Mesendoderm (in vitro differentiated cells): Measurements from ENCODE around the gene FERMT2.

Experiments
- DNase-seq: peaks from one replicate; pipeline ENCODE4 v3.0.0; 2013
- H2AK5ac ChIP-seq: 2 replicates; pipeline ENCODE4 v1.6.1; 2013; ENCODE audit warnings: low read length, inconsistent platforms
- H2BK120ac ChIP-seq: 2 replicates; pipeline ENCODE4 v1.6.1; 2013; ENCODE audit warnings: low read depth, mild to moderate bottlenecking, low read length, moderate library complexity, mixed read lengths
- H2BK15ac ChIP-seq: replicated peaks from 2 replicates; pipeline ENCODE4 v1.6.1; 2013; ENCODE audit warnings: low read depth, mild to moderate bottlenecking, moderate library complexity
- H2BK5ac ChIP-seq: 2 replicates; pipeline ENCODE4 v1.6.1; 2013; ENCODE audit warnings: low read length, inconsistent platforms
- H3K18ac ChIP-seq: 2 replicates; pipeline ENCODE4 v1.6.1; 2013; ENCODE audit warnings: mild to moderate bottlenecking, low read length, mixed read lengths
- H3K23ac ChIP-seq: one replicate; pipeline ENCODE4 v1.6.1; 2013; ENCODE audit warnings: low read length
- H3K27ac ChIP-seq: 2 replicates; pipeline ENCODE4 v1.5.1; 2013; ENCODE audit warnings: low read depth, mild to moderate bottlenecking, inconsistent platforms, low read length, moderate library complexity
- H3K27me3 ChIP-seq: 2 replicates; pipeline ENCODE4 v1.6.1; 2013; ENCODE audit warnings: low read length, control low read depth, mild to moderate bottlenecking, inconsistent platforms; ENCODE audit not compliant: insufficient read depth, poor library complexity
- H3K36me3 ChIP-seq: 2 replicates; pipeline ENCODE4 v1.6.1; 2013; ENCODE audit warnings: low read length, inconsistent platforms; ENCODE audit not compliant: control insufficient read depth, insufficient read depth
- H3K4ac ChIP-seq: one replicate; pipeline ENCODE4 v1.6.1; 2013; ENCODE audit warnings: low read depth, mild to moderate bottlenecking, low read length, moderate library complexity
- H3K4me1 ChIP-seq: 2 replicates; pipeline ENCODE4 v1.6.1; 2013; ENCODE audit warnings: low read depth, low read length, inconsistent platforms; ENCODE audit not compliant: control insufficient read depth
- H3K4me2 ChIP-seq: 2 replicates; pipeline ENCODE4 v1.6.1; 2013; ENCODE audit warnings: low read length
- H3K4me3 ChIP-seq: 2 replicates; pipeline ENCODE4 v1.5.1; 2013; ENCODE audit warnings: mild to moderate bottlenecking, low read length
- H3K56ac ChIP-seq: one replicate; pipeline ENCODE4 v1.6.1; 2013; ENCODE audit warnings: low read length
- H3K79me1 ChIP-seq: 2 replicates; pipeline ENCODE4 v1.6.1; 2013; ENCODE audit warnings: low read length, inconsistent platforms
- H3K79me2 ChIP-seq: 2 replicates; pipeline ENCODE4 v1.6.1; 2013; ENCODE audit warnings: mild to moderate bottlenecking, low read length; ENCODE audit not compliant: control insufficient read depth, insufficient read depth
- H3K9ac ChIP-seq: 2 replicates; pipeline ENCODE4 v1.6.1; 2013; ENCODE audit warnings: low read length, inconsistent platforms
- H4K5ac ChIP-seq: one replicate; pipeline ENCODE4 v1.6.1; 2013; ENCODE audit warnings: low read length
- H4K8ac ChIP-seq: one replicate; pipeline ENCODE4 v1.6.1; 2013; ENCODE audit warnings: low read depth, mild to moderate bottlenecking, control low read depth, low read length, moderate library complexity
- WGBS: extraction: QIAGEN DNeasy Blood & Tissue Kit; methylation state at CpG from one replicate; pipeline ENCODE4 v1.1.7; 2013; ENCODE audit warnings: low lambda C conversion rate, missing lambda C conversion rate; ENCODE audit not compliant: insufficient coverage; ENCODE audit errors: extremely low coverage; 5-methylcytosine and 5-hydroxymethylcytosine counted together

Gene FERMT2

DNA sequence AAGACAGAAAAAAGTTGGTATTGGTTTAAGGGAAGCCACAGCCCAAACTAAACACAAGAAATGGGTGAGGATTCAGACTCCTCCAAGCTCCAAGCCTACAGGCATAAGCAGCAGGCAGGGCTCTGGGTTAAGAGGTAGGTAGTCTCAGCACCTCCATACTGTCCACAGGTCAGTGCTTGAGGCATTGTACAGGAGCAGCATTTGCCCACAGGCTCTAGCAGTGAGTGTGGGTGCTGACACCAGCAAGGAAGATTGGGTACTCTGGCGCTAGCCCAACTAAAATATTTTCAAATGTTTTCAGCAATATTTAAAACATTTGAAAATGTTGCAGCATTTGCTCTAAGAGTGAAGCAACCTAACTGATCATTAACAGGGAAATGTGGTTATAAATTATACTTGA lies 33.1 kb downstream of the FERMT2 start:
- Histone ChIP-seq H3K4me1 (peaks cover 8% of the 10 kb centered on the region), H4K5ac (no peak overlapping the region), H3K56ac (no peak overlapping the region), H4K8ac (no peak overlapping the region), H2BK5ac (no peak overlapping the region), H3K18ac (no peak overlapping the region), H2BK15ac (no peak overlapping the region), H2AK5ac (no peak overlapping the region), H3K4me2 (no peak overlapping the region), H3K27ac (no peak overlapping the region), H3K4me3 (no peak overlapping the region), H3K27me3 (no peaks in the 10 kb centered on the region), H3K79me2 (peaks cover 60% of the 10 kb centered on the region), H3K23ac (no peak overlapping the region), H3K4ac (no peak overlapping the region), H3K79me1 (peaks cover 14% of the 10 kb centered on the region), H3K9ac (no peak overlapping the region), H2BK120ac (no peak overlapping the region), H3K36me3 (peaks cover 4% of the 10 kb centered on the region)
- DNase-seq, result no peak
- WGBS, result no CpG with 5 or more reads among the region's 1 CpG

DNA sequence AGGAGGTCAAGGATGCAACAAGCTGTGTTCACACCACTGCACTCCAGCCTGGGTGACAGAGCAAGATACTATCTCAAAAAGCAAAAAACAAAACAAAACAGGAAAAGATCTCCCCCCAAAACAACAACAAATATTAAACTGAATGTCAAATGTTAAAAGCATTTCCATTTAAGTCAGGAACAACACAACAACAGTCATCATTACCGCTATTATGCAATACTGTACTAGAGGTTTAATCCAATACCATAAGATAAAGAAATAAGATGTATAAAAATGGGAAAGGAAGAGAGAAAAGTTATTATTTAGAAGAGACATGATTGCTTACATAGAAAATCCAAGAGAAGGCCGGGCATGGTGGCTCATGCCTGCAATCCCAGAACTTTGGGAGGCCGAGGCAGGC lies 36.6 kb downstream of the FERMT2 start:
- Histone ChIP-seq H3K79me2 (peaks cover 39% of the 10 kb centered on the region), H3K23ac (no peak overlapping the region), H2BK120ac (no peak overlapping the region), H3K18ac (no peak overlapping the region), H3K4me3 (no peak overlapping the region), H2AK5ac (no peak overlapping the region), H3K27me3 (no peaks in the 10 kb centered on the region), H3K4me1 (no peaks in the 10 kb centered on the region), H3K79me1 (peaks cover 9% of the 10 kb centered on the region), H3K36me3 (peaks cover 4% of the 10 kb centered on the region), H4K8ac (no peak overlapping the region), H4K5ac (no peak overlapping the region), H3K56ac (no peak overlapping the region), H3K4ac (no peak overlapping the region), H3K9ac (no peak overlapping the region), H3K27ac (no peak overlapping the region), H3K4me2 (no peak overlapping the region), H2BK5ac (no peak overlapping the region), H2BK15ac (no peak overlapping the region)
- no CpG with 5 or more reads among the region's 3 CpGs for WGBS
- no peak for DNase-seq

GRCh38 chr14:52913271-52913670 lies 37.6 kb downstream of the FERMT2 start:
- Histone ChIP-seq H4K5ac (no peak overlapping the region), H3K23ac (no peak overlapping the region), H2AK5ac (no peak overlapping the region), H3K36me3 (peaks cover 6% of the 10 kb centered on the region), H3K4me3 (no peak overlapping the region), H3K9ac (no peak overlapping the region), H3K79me2 (peaks cover 44% of the 10 kb centered on the region), H3K4me1 (no peaks in the 10 kb centered on the region), H2BK120ac (no peak overlapping the region), H4K8ac (no peak overlapping the region), H3K79me1 (peaks cover 13% of the 10 kb centered on the region), H3K4ac (no peak overlapping the region), H3K4me2 (no peak overlapping the region), H2BK5ac (no peak overlapping the region), H3K27me3 (no peaks in the 10 kb centered on the region), H3K27ac (no peak overlapping the region), H3K56ac (no peak overlapping the region), H2BK15ac (no peak overlapping the region), H3K18ac (no peak overlapping the region)
- no CpG with 5 or more reads among the region's 4 CpGs for WGBS
- DNase-seq, result no peak

DNA sequence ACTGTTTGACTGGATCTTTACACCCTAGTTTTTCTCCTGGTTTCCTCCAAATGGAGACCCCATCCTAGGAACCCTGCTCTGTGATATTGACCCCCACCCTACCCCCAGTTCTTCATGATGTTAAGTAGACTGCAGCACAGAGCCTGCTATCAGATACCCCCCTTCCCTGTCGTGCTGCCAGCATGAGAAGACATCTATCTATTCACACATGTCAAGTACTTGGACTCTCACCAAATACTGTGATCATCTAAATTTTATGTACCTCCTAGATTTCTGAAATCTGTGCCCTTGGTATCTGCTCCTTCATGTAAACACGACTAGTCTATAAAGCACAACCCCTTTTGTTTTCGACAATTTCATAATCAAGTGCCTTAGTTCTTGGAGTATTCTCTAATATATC lies 38.9 kb downstream of the FERMT2 start:
- DNase-seq, result no peak
- H3K4me3 ChIP-seq, result no peak overlapping the region
- H3K23ac ChIP-seq, result no peak overlapping the region
- no peak overlapping the region for H3K9ac ChIP-seq
- H2BK5ac ChIP-seq, result no peak overlapping the region
- no peak overlapping the region for H3K4me2 ChIP-seq
- H3K79me2 ChIP-seq, result peaks cover 47% of the 10 kb centered on the region
- H3K18ac ChIP-seq, result no peak overlapping the region
- no CpG with 5 or more reads among the region's 3 CpGs for WGBS
- H3K27me3 ChIP-seq, result no peaks in the 10 kb centered on the region
- H3K79me1 ChIP-seq, result peaks cover 16% of the 10 kb centered on the region
- no peak overlapping the region for H3K4ac ChIP-seq
- H4K8ac ChIP-seq, result no peak overlapping the region
- H4K5ac ChIP-seq, result no peak overlapping the region
- no peaks in the 10 kb centered on the region for H3K4me1 ChIP-seq
- no peak overlapping the region for H3K27ac ChIP-seq
- no peak overlapping the region for H3K56ac ChIP-seq
- peaks cover 4% of the 10 kb centered on the region for H3K36me3 ChIP-seq
- no peak overlapping the region for H2BK15ac ChIP-seq
- no peak overlapping the region for H2AK5ac ChIP-seq
- no peak overlapping the region for H2BK120ac ChIP-seq

- no peak overlapping the region for H2BK15ac ChIP-seq
- H3K4ac ChIP-seq, result no peak overlapping the region
- H3K27ac ChIP-seq, result no peak overlapping the region
- H3K4me3 ChIP-seq, result no peak overlapping the region
- peaks cover 2% of the 10 kb centered on the region for H3K36me3 ChIP-seq
- no peaks in the 10 kb centered on the region for H3K27me3 ChIP-seq
- H4K5ac ChIP-seq, result no peak overlapping the region
- no peak overlapping the region for H4K8ac ChIP-seq
- H3K18ac ChIP-seq, result no peak overlapping the region
- H2BK5ac ChIP-seq, result no peak overlapping the region
- no peaks in the 10 kb centered on the region for H3K4me1 ChIP-seq
- peaks cover 47% of the 10 kb centered on the region for H3K79me2 ChIP-seq
- H3K56ac ChIP-seq, result no peak overlapping the region
- H3K9ac ChIP-seq, result no peak overlapping the region
- no CpG with 5 or more reads among the region's 2 CpGs for WGBS
- DNase-seq, result no peak
- no peak overlapping the region for H2BK120ac ChIP-seq
- H3K79me1 ChIP-seq, result peaks cover 18% of the 10 kb centered on the region
- no peak overlapping the region for H2AK5ac ChIP-seq
- H3K23ac ChIP-seq, result no peak overlapping the region
- no peak overlapping the region for H3K4me2 ChIP-seq
Observed at GRCh38 chr14:52910572-52910971, 40.3 kb downstream of the FERMT2 start.

- no peak overlapping the region for H2BK15ac ChIP-seq
- H2AK5ac ChIP-seq, result no peak overlapping the region
- H2BK5ac ChIP-seq, result no peak overlapping the region
- WGBS, result no CpG with 5 or more reads among the region's 5 CpGs
- DNase-seq, result no peak
- H4K5ac ChIP-seq, result no peak overlapping the region
- H3K23ac ChIP-seq, result no peak overlapping the region
- H3K27ac ChIP-seq, result no peak overlapping the region
- H3K4ac ChIP-seq, result no peak overlapping the region
- no peaks in the 10 kb centered on the region for H3K4me1 ChIP-seq
- no peak overlapping the region for H4K8ac ChIP-seq
- H2BK120ac ChIP-seq, result no peak overlapping the region
- H3K27me3 ChIP-seq, result no peaks in the 10 kb centered on the region
- H3K4me2 ChIP-seq, result no peak overlapping the region
- H3K9ac ChIP-seq, result no peak overlapping the region
- no peak overlapping the region for H3K4me3 ChIP-seq
- peaks cover 19% of the 10 kb centered on the region for H3K79me1 ChIP-seq
- no peak overlapping the region for H3K18ac ChIP-seq
- H3K36me3 ChIP-seq, result peaks cover 4% of the 10 kb centered on the region
- H3K56ac ChIP-seq, result no peak overlapping the region
- peaks cover 46% of the 10 kb centered on the region for H3K79me2 ChIP-seq
Observed at GRCh38 chr14:52907949-52908348, 42.9 kb downstream of the FERMT2 start.
